ENCODE measurements around the gene MICA.

DNA sequence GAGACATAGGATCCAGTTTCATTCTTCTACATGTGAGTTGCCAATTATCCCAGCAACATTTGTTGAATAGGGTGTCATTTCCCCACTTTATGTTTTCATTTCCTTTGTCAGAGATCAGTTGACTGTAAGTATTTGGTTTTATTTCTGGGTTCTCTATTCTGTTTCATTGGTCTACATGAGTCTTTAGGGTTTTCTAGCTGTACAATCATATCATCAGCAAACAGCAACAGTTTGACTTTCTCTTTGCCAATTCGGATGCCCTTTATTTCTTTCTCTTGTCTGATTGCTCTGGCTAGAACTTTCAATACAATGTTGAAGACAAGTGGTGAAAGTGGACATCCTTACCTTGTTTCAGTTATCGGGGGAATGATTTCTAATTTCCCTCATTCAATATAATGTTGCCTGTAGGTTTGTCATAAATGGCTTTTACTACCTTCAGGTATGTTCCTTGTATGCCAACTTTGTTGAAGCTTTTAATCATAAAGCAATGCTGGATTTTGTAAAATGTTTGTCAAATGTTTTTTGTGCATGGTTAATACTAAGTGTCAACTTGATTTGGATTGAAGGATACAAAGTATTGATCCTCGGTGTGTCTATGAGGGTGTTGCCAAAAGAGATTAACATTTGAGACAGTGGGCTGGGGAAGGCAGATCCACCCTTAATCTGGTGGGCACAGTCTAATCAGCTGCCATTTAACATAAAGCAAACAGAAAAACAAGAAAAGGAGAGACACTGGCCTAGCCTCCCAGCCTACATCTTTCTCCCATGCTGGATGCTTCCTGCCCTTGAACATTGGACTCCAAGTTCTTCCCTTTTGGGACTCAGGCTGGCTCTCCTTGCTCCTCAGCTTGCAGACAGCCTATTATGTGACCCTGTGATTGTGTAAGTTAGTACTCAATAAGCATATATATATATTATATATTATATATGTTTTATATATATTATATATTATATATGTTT lies 23.3 kb downstream of the MICA start:
- no peak for TF ChIP-seq CTCF (IDR thresholded peaks at IDR 0.05)
- TF ChIP-seq POLR2A (IDR thresholded peaks at IDR 0.05): no peak
